Osteoblast (primary cell): ENCODE measurements around the gene SPTBN2. TPM values are rescaled to one million over a fixed set of nuclear protein-coding genes. Genes with fewer than 3 reads are reported as not detected.

ENCODE experiments used
- DNase-seq: peaks from one replicate; pipeline ENCODE4 v3.0.0; 2011; ENCODE audit warnings: low spot score, mixed read lengths; ENCODE audit not compliant: insufficient read length; ENCODE audit errors: missing footprints
- H2AFZ ChIP-seq: 2 replicates; pipeline ENCODE4 v1.6.0; 2011; ENCODE audit warnings: mild to moderate bottlenecking, low read length
- H3K27ac ChIP-seq: 2 replicates; pipeline ENCODE4 v1.5.1; 2011; ENCODE audit warnings: mild to moderate bottlenecking, low read depth, low read length, moderate library complexity
- H3K27me3 ChIP-seq: 2 replicates; pipeline ENCODE4 v1.6.0; 2012; ENCODE audit warnings: mild to moderate bottlenecking, control low read depth, inconsistent platforms, low read length, moderate library complexity; ENCODE audit not compliant: insufficient read depth
- H3K36me3 ChIP-seq: 2 replicates; pipeline ENCODE4 v1.5.1; 2011; ENCODE audit warnings: mild to moderate bottlenecking, low read length, control low read depth, moderate library complexity; ENCODE audit not compliant: insufficient read depth
- H3K4me1 ChIP-seq: 2 replicates; pipeline ENCODE4 v1.5.1; 2011; ENCODE audit warnings: mild to moderate bottlenecking, low read length, control low read depth, moderate library complexity; ENCODE audit not compliant: insufficient read depth
- H3K4me2 ChIP-seq: 2 replicates; pipeline ENCODE4 v1.6.0; 2011; ENCODE audit warnings: mild to moderate bottlenecking, low read length; ENCODE audit not compliant: insufficient read depth
- H3K4me3 ChIP-seq: fragments of 200-600 bp; sonication (generic); 3 replicates; pipeline ENCODE4 v1.5.1; 2012; ENCODE audit warnings: mild to moderate bottlenecking, low read length, inconsistent platforms; ENCODE audit not compliant: insufficient read depth
- H3K79me2 ChIP-seq: 2 replicates; pipeline ENCODE4 v1.6.0; 2012; ENCODE audit warnings: mild to moderate bottlenecking, low read length, control low read depth, inconsistent platforms; ENCODE audit not compliant: insufficient read depth
- H3K9me3 ChIP-seq: 2 replicates; pipeline ENCODE4 v1.5.1; 2011; ENCODE audit warnings: low read depth, low read length, control low read depth
- H4K20me1 ChIP-seq: 2 replicates; pipeline ENCODE4 v1.6.0; 2012; ENCODE audit warnings: mild to moderate bottlenecking, low read length, control low read depth; ENCODE audit not compliant: insufficient read depth
- CTCF ChIP-seq: IDR thresholded peaks from 2 replicates; pipeline ENCODE4 v1.5.1; 2011; ENCODE audit warnings: mild to moderate bottlenecking, low read depth, low read length, moderate library complexity; ENCODE audit errors: extremely low read depth
- total RNA-seq: library from RNA; depleted of rRNA; stranded (reverse); fragments of >200 nt; gene quantifications from 2 replicates; pipeline ENCODE4 v1.2.3, GENCODE V29; 2012

The SPTBN2 gene
- total RNA-seq, 1 donor, result 2.2 TPM

- no peak for TF ChIP-seq CTCF
- H2AFZ ChIP-seq, result no peak overlapping the region
- H4K20me1 ChIP-seq, result no peaks in the 10 kb centered on the region
- H3K79me2 ChIP-seq, result no peaks in the 10 kb centered on the region
- H3K27me3 ChIP-seq, result peaks cover 4% of the 10 kb centered on the region
- DNase-seq, result no peak
- H3K4me3 ChIP-seq, result no peak overlapping the region
- H3K4me2 ChIP-seq, result no peak overlapping the region
- H3K4me1 ChIP-seq, result no peaks in the 10 kb centered on the region
- no peak overlapping the region for H3K27ac ChIP-seq
- no peaks in the 10 kb centered on the region for H3K36me3 ChIP-seq
- no peaks in the 10 kb centered on the region for H3K9me3 ChIP-seq
Measured at GRCh38 chr11:66707486-66707885, 21.5 kb downstream of the SPTBN2 start.

- H3K4me2 ChIP-seq, result no peak overlapping the region
- DNase-seq, result peak; percentile 13
- no peak overlapping the region for H3K4me3 ChIP-seq
- no peaks in the 10 kb centered on the region for H3K79me2 ChIP-seq
- no peaks in the 10 kb centered on the region for H3K4me1 ChIP-seq
- no peak overlapping the region for H3K27ac ChIP-seq
- H3K27me3 ChIP-seq, result peaks cover 4% of the 10 kb centered on the region
- H3K36me3 ChIP-seq, result no peaks in the 10 kb centered on the region
- no peaks in the 10 kb centered on the region for H4K20me1 ChIP-seq
- no peak overlapping the region for H2AFZ ChIP-seq
- TF ChIP-seq CTCF, result no peak
- no peaks in the 10 kb centered on the region for H3K9me3 ChIP-seq
Measured at GRCh38 chr11:66706989-66707388, 22.0 kb downstream of the SPTBN2 start.

GRCh38 chr11:66705587-66706335, 23.3 kb downstream of the SPTBN2 start:
- Histone ChIP-seq H2AFZ (no peak overlapping the region), H3K4me2 (no peak overlapping the region), H3K9me3 (no peaks in the 10 kb centered on the region), H3K79me2 (no peaks in the 10 kb centered on the region), H4K20me1 (no peaks in the 10 kb centered on the region), H3K27me3 (no peaks in the 10 kb centered on the region), H3K4me1 (no peaks in the 10 kb centered on the region), H3K4me3 (no peak overlapping the region), H3K36me3 (no peaks in the 10 kb centered on the region), H3K27ac (no peak overlapping the region)
- DNase-seq, result no peak
- TF ChIP-seq CTCF, result no peak

- no peaks in the 10 kb centered on the region for H3K36me3 ChIP-seq
- no peak overlapping the region for H2AFZ ChIP-seq
- no peaks in the 10 kb centered on the region for H3K9me3 ChIP-seq
- no peak overlapping the region for H3K4me2 ChIP-seq
- DNase-seq, result peak; percentile 74
- H3K27ac ChIP-seq, result no peak overlapping the region
- H3K27me3 ChIP-seq, result no peaks in the 10 kb centered on the region
- H3K4me3 ChIP-seq, result no peak overlapping the region
- no peaks in the 10 kb centered on the region for H3K79me2 ChIP-seq
- no peaks in the 10 kb centered on the region for H3K4me1 ChIP-seq
- no peaks in the 10 kb centered on the region for H4K20me1 ChIP-seq
- no peak for TF ChIP-seq CTCF
Measured at GRCh38 chr11:66704659-66705360, 24.2 kb downstream of the SPTBN2 start.
